Body of pancreas (tissue), 4 donors: ENCODE measurements around the gene H6PD.
A peak's percentile ranks its signal among the peaks of the same experiment; 100 is the strongest.

Experiments used
- POLR2A ChIP-seq, 3 donors: fragments of 450-650 bp; IDR thresholded peaks; one replicate each; pipeline ENCODE4 v1.6.1; 2016; ENCODE audit warnings: antibody characterized with exemption in 3 of 3, mild to moderate bottlenecking in 2 of 3
- TF ChIP-seq, protein P1 (sequence below), 7 experiments: fragments of 450-650 bp in 4 of 7; fragments of 200-600 bp in 3 of 7; sonication (generic) in 3 of 7; IDR thresholded peaks; one replicate each; pipeline ENCODE4 v1.5.1; 2016 to 2019; ENCODE audit warnings: antibody characterized with exemption in 7 of 7

- TF ChIP-seq, protein P1, sequence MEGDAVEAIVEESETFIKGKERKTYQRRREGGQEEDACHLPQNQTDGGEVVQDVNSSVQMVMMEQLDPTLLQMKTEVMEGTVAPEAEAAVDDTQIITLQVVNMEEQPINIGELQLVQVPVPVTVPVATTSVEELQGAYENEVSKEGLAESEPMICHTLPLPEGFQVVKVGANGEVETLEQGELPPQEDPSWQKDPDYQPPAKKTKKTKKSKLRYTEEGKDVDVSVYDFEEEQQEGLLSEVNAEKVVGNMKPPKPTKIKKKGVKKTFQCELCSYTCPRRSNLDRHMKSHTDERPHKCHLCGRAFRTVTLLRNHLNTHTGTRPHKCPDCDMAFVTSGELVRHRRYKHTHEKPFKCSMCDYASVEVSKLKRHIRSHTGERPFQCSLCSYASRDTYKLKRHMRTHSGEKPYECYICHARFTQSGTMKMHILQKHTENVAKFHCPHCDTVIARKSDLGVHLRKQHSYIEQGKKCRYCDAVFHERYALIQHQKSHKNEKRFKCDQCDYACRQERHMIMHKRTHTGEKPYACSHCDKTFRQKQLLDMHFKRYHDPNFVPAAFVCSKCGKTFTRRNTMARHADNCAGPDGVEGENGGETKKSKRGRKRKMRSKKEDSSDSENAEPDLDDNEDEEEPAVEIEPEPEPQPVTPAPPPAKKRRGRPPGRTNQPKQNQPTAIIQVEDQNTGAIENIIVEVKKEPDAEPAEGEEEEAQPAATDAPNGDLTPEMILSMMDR (IDR thresholded peaks at IDR 0.05): peak; percentile 19 to 79 (median 62)
- TF ChIP-seq POLR2A (IDR thresholded peaks at IDR 0.05): peak in 1 of 3 donors; percentile 23
These were observed 15.2 kb downstream of the H6PD start for GRCh38 chr1:9249534-9250410.
